ENCODE measurements around the gene CLDN22. TPM values are rescaled to one million over a fixed set of nuclear protein-coding genes. Genes with fewer than 3 reads are reported as not detected.

CLDN22 gene
- total RNA-seq, 2 experiments from 2014 or later: not detected

- TF ChIP-seq CTCF (IDR thresholded peaks at IDR 0.05): no peak
- no peaks in the 10 kb centered on the region for H3K9me3 Mint-ChIP-seq
- H3K4me1 Mint-ChIP-seq (ENCODE audit: low read depth): no peaks in the 10 kb centered on the region
- H3K27me3 Mint-ChIP-seq: peaks cover 3% of the 10 kb centered on the region
- no peak overlapping the region for H3K27ac Mint-ChIP-seq
- ChIA-PET CTCF (no interaction called here), POLR2A (no interaction called here)
- no peaks in the 10 kb centered on the region for H3K36me3 Mint-ChIP-seq (ENCODE audit: low read depth)
- H3K4me3 Mint-ChIP-seq: no peak overlapping the region
- DNase-seq (no peak), ATAC-seq (no peak)
- intact Hi-C loops (cut with micrococcal nuclease): no loop called here
These were observed 35.8 kb downstream of the CLDN22 start for GRCh38 chr4:183284258-183284785.

- intact Hi-C loops (cut with micrococcal nuclease): no loop called here
- Mint-ChIP-seq H3K4me1 (ENCODE audit: low read depth) (no peaks in the 10 kb centered on the region), H3K9me3 (peaks cover 11% of the 10 kb centered on the region), H3K27me3 (peaks cover 5% of the 10 kb centered on the region), H3K27ac (no peak overlapping the region), H3K36me3 (ENCODE audit: low read depth) (peaks cover 5% of the 10 kb centered on the region), H3K4me3 (no peak overlapping the region)
- ChIA-PET POLR2A (no interaction called here), CTCF (no interaction called here)
- no peak for DNase-seq
- no peak for TF ChIP-seq CTCF (IDR thresholded peaks at IDR 0.05)
- ATAC-seq: no peak
These were observed 44.0 kb downstream of the CLDN22 start for GRCh38 chr4:183276106-183276505.

GRCh38 chr4:183272384-183272783 lies 47.7 kb downstream of the CLDN22 start:
- peaks cover 11% of the 10 kb centered on the region for H3K9me3 Mint-ChIP-seq

GRCh38 chr4:183268556-183268955 lies 51.5 kb downstream of the CLDN22 start:
- Mint-ChIP-seq H3K4me1 (ENCODE audit: low read depth) (no peaks in the 10 kb centered on the region), H3K4me3 (no peak overlapping the region), H3K27ac (no peak overlapping the region), H3K36me3 (ENCODE audit: low read depth) (no peaks in the 10 kb centered on the region), H3K27me3 (no peaks in the 10 kb centered on the region), H3K9me3 (no peaks in the 10 kb centered on the region)
- ATAC-seq: no peak
- intact Hi-C loops (cut with micrococcal nuclease): no loop called here
- TF ChIP-seq CTCF (IDR thresholded peaks at IDR 0.05): no peak
- ChIA-PET POLR2A (no interaction called here), CTCF (interaction anchor here (1.8 kb wide), 1 partner anchor 9 kb away, joined by 4 read pairs; no protein-coding TSS in a partner anchor)
- no peak for DNase-seq

More at GRCh38 chr4:183272384-183272783, 47.7 kb downstream of the CLDN22 start:
- no peaks in the 10 kb centered on the region for H3K4me1 Mint-ChIP-seq (ENCODE audit: low read depth)
- H3K27me3 Mint-ChIP-seq: peaks cover 2% of the 10 kb centered on the region
- ATAC-seq (no peak), DNase-seq (no peak)
- POLR2A ChIA-PET: no interaction called here
- CTCF ChIA-PET: interaction anchor here (0.9 to 1.0 kb wide), 2 partner anchors 10 to 13 kb away, joined by 3 to 4 read pairs; no protein-coding TSS in a partner anchor
- peaks cover 5% of the 10 kb centered on the region for H3K36me3 Mint-ChIP-seq (ENCODE audit: low read depth)
- H3K27ac Mint-ChIP-seq: no peak overlapping the region
- TF ChIP-seq CTCF (IDR thresholded peaks at IDR 0.05): no peak
- H3K4me3 Mint-ChIP-seq: no peak overlapping the region
- intact Hi-C loops (cut with micrococcal nuclease): no loop called here

Other genes starting within 250 kb of the CLDN22 start
- gene WWC2, start 221.0 kb downstream of the CLDN22 start, total RNA-seq: 1 to 10 TPM; 1.9 TPM
- not detected for gene CLDN24, start 2.1 kb upstream of the CLDN22 start, total RNA-seq
- gene CDKN2AIP, start 124.4 kb upstream of the CLDN22 start, total RNA-seq: 10 to 100 TPM; 26.4 to 26.6 TPM
- gene ING2, start 184.8 kb upstream of the CLDN22 start, total RNA-seq: 10 to 100 TPM; 18.2 to 21.0 TPM